A673 (cell line): Measurements from ENCODE around the gene PM20D1.

Experiments
- EZH2 ChIP-seq: fragments of 200-600 bp; sonication (generic); IDR thresholded peaks from 2 replicates; pipeline ENCODE4 v1.6.1; 2017; ENCODE audit warnings: borderline replicate concordance, low read depth, mild to moderate bottlenecking, mixed read lengths, antibody characterized with exemption, low read length; ENCODE audit not compliant: poor library complexity, severe bottlenecking
- TF ChIP-seq, protein P1 (sequence below): fragments of 300-800, 200-600 bp; sonication (generic); conservative IDR thresholded peaks from 2 replicates; pipeline ENCODE4 v1.5.1; 2017; ENCODE audit warnings: low read depth, mild to moderate bottlenecking, antibody characterized with exemption, low read length, moderate library complexity, mixed read lengths

- TF ChIP-seq EZH2 = no peak
- TF ChIP-seq, protein P1, sequence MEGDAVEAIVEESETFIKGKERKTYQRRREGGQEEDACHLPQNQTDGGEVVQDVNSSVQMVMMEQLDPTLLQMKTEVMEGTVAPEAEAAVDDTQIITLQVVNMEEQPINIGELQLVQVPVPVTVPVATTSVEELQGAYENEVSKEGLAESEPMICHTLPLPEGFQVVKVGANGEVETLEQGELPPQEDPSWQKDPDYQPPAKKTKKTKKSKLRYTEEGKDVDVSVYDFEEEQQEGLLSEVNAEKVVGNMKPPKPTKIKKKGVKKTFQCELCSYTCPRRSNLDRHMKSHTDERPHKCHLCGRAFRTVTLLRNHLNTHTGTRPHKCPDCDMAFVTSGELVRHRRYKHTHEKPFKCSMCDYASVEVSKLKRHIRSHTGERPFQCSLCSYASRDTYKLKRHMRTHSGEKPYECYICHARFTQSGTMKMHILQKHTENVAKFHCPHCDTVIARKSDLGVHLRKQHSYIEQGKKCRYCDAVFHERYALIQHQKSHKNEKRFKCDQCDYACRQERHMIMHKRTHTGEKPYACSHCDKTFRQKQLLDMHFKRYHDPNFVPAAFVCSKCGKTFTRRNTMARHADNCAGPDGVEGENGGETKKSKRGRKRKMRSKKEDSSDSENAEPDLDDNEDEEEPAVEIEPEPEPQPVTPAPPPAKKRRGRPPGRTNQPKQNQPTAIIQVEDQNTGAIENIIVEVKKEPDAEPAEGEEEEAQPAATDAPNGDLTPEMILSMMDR = no peak
These were observed 11.6 kb upstream of the PM20D1 start for GRCh38 chr1:205861540-205861939.
